Skeletal muscle tissue (tissue), 4 donors: Measurements from ENCODE around the gene ZFAND2B. TPM values are rescaled to one million over a fixed set of nuclear protein-coding genes. Genes with fewer than 3 reads are reported as not detected.
"Not testable (repeated sequence)": the region's sequence is repeated elsewhere in the genome, so short reads cannot be mapped to it uniquely, and the experiment has no call there.

ENCODE experiments used
- H3K27ac ChIP-seq: one replicate; pipeline ENCODE4 v1.7.0; 2013; ENCODE audit warnings: mild to moderate bottlenecking, low read depth, low read length, inconsistent platforms
- H3K27me3 ChIP-seq, 3 donors: one replicate each; pipeline ENCODE4 v1.7.0; 2013; ENCODE audit warnings: low read length in 3 of 3; ENCODE audit not compliant: control insufficient read depth in 3 of 3, insufficient read depth in 3 of 3
- H3K36me3 ChIP-seq, 3 donors: one replicate each; pipeline ENCODE4 v1.7.0; 2013; ENCODE audit warnings: low read length in 3 of 3; ENCODE audit not compliant: control insufficient read depth in 3 of 3, insufficient read depth in 3 of 3
- H3K4me1 ChIP-seq, 3 donors: one replicate each; pipeline ENCODE4 v1.7.0; 2013; ENCODE audit warnings: low read length in 3 of 3, mild to moderate bottlenecking in 3 of 3; ENCODE audit not compliant: control insufficient read depth in 3 of 3, insufficient read depth in 3 of 3
- H3K4me3 ChIP-seq, 3 donors: one replicate each; pipeline ENCODE4 v1.7.0; 2013; ENCODE audit warnings: low read length in 3 of 3
- H3K9ac ChIP-seq, 3 donors: one replicate each; pipeline ENCODE4 v1.7.0; 2013; ENCODE audit warnings: low read length in 3 of 3, mild to moderate bottlenecking in 3 of 3, moderate library complexity in 2 of 3, low read depth in 1 of 3
- H3K9me3 ChIP-seq, 3 donors: one replicate each; pipeline ENCODE4 v1.7.0; 2013; ENCODE audit warnings: low read length in 3 of 3; ENCODE audit not compliant: control insufficient read depth in 3 of 3
- total RNA-seq: library from RNA; depleted of rRNA; stranded (reverse); fragments of >200 nt; gene quantifications from one replicate; pipeline ENCODE4 v1.2.3, GENCODE V29; 2014
- donor health status: Osteomylitis.

The ZFAND2B gene
- total RNA-seq, 1 donor from 2014 or later, result 11.5 TPM

- H3K36me3 ChIP-seq, result peaks cover 44 to 54% (median 52%) of the 10 kb centered on the region in 3 donors
Measured at GRCh38 chr2:219181531-219181930, 25.1 kb upstream of the ZFAND2B start.

GRCh38 chr2:219182331-219183150, 24.0 kb upstream of the ZFAND2B start:
- Histone ChIP-seq H3K27me3 (no peaks in the 10 kb centered on the region), H3K36me3 (peaks cover 44 to 54% (median 52%) of the 10 kb centered on the region in 3 donors), H3K4me1 (peaks cover 13 to 17% (median 15%) of the 10 kb centered on the region in 3 donors), H3K9ac (no peak overlapping the region), H3K27ac (no peak overlapping the region), H3K4me3 (no peak overlapping the region), H3K9me3 (no peaks in the 10 kb centered on the region)

More at GRCh38 chr2:219181531-219181930, 25.1 kb upstream of the ZFAND2B start:
- Histone ChIP-seq H3K27me3 (no peaks in the 10 kb centered on the region), H3K27ac (no peak overlapping the region), H3K4me3 (no peak overlapping the region), H3K9ac (no peak overlapping the region), H3K4me1 (peaks cover 17 to 19% (median 18%) of the 10 kb centered on the region in 3 donors), H3K9me3 (no peaks in the 10 kb centered on the region)

GRCh38 chr2:219183151-219183772, 23.3 kb upstream of the ZFAND2B start:
- Histone ChIP-seq H3K27ac (no peak overlapping the region), H3K27me3 (no peaks in the 10 kb centered on the region), H3K9me3 (no peaks in the 10 kb centered on the region), H3K9ac (no peak overlapping the region), H3K4me1 (peaks cover 11 to 17% (median 14%) of the 10 kb centered on the region in 3 donors), H3K36me3 (peaks cover 44 to 54% (median 52%) of the 10 kb centered on the region in 3 donors), H3K4me3 (no peak overlapping the region)

- Histone ChIP-seq H3K4me1 (peaks cover 5 to 10% (median 8%) of the 10 kb centered on the region in 3 donors), H3K9ac (no peak overlapping the region), H3K36me3 (peaks cover 40 to 54% (median 52%) of the 10 kb centered on the region in 3 donors), H3K9me3 (no peaks in the 10 kb centered on the region), H3K27me3 (no peaks in the 10 kb centered on the region), H3K27ac (no peak overlapping the region), H3K4me3 (no peak overlapping the region)
Measured at GRCh38 chr2:219184121-219184520, 22.5 kb upstream of the ZFAND2B start.

GRCh38 chr2:219186754-219187456, 19.7 kb upstream of the ZFAND2B start:
- Histone ChIP-seq H3K27me3 (no peaks in the 10 kb centered on the region), H3K4me3 (no peak overlapping the region), H3K27ac (no peak overlapping the region), H3K36me3 (peaks cover 16 to 29% (median 25%) of the 10 kb centered on the region in 3 donors), H3K9ac (no peak overlapping the region), H3K4me1 (no peaks in the 10 kb centered on the region), H3K9me3 (no peaks in the 10 kb centered on the region)

GRCh38 chr2:219197388-219197787, 9.2 kb upstream of the ZFAND2B start:
- Histone ChIP-seq H3K9ac (no peak overlapping the region), H3K27me3 (peaks cover 4 to 13% (median 10%) of the 10 kb centered on the region in 3 donors), H3K4me3 (no peak overlapping the region), H3K36me3 (no peaks in the 10 kb centered on the region), H3K4me1 (no peaks in the 10 kb centered on the region), H3K9me3 (no peaks in the 10 kb centered on the region), H3K27ac (no peak overlapping the region)

- Histone ChIP-seq H3K9me3 (no peaks in the 10 kb centered on the region), H3K4me1 (no peaks in the 10 kb centered on the region), H3K27ac (no peak overlapping the region), H3K9ac (no peak overlapping the region), H3K27me3 (peaks cover 4 to 13% (median 10%) of the 10 kb centered on the region in 3 donors), H3K4me3 (no peak overlapping the region), H3K36me3 (no peaks in the 10 kb centered on the region)
Measured at GRCh38 chr2:219198974-219199373, 7.6 kb upstream of the ZFAND2B start.

- Histone ChIP-seq H3K4me3 (no peak overlapping the region), H3K27ac (no peak overlapping the region), H3K27me3 (peaks cover 4 to 13% (median 10%) of the 10 kb centered on the region in 3 donors), H3K9ac (no peak overlapping the region), H3K9me3 (no peaks in the 10 kb centered on the region), H3K4me1 (no peaks in the 10 kb centered on the region), H3K36me3 (no peaks in the 10 kb centered on the region)
Measured at GRCh38 chr2:219199470-219200211, 6.9 kb upstream of the ZFAND2B start.

- not testable (repeated sequence) for H3K27ac ChIP-seq, H3K4me1 ChIP-seq, H3K36me3 ChIP-seq, H3K9ac ChIP-seq, H3K9me3 ChIP-seq, H3K4me3 ChIP-seq
- peaks cover 4 to 13% (median 10%) of the 10 kb centered on the region in 3 donors for H3K27me3 ChIP-seq
Measured at GRCh38 chr2:219200502-219201326, 5.9 kb upstream of the ZFAND2B start.
